HG03280 (cell line): ENCODE data around the gene AQP3.
"Not testable (repeated sequence)": the region's sequence is repeated elsewhere in the genome, so short reads cannot be mapped to it uniquely, and the experiment has no call there.

Experiments used
- ATAC-seq: cut with Tn5 transposase; IDR thresholded peaks from one replicate; pipeline ENCODE4 v1.9.1; 2021; ENCODE audit warnings: mild to moderate bottlenecking, moderate library complexity; ENCODE audit not compliant: unreplicated experiment

Gene AQP3

GRCh38 chr9:33465596-33466564 is 18.5 kb upstream of the AQP3 start:
- ATAC-seq, result no peak

DNA sequence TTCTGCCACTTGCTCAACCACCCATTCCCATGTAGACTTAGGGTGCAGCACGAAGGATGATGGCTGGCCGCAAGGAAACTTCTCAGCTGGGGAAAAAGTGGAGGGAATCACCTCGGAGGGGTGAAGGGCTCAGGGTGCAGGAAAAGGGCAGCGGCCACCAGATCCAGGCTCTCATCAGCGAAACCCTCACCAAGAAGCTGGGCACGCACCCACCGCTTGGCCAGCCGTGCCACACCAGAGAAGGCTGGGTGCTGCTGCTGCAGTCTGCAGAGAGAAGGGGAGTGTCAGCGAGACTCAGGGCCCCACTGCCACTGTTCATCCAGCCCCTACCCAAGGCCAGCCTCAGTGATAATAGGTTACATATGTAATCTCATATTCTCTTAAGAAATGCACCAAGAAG is 17.7 kb upstream of the AQP3 start:
- no peak for ATAC-seq

DNA sequence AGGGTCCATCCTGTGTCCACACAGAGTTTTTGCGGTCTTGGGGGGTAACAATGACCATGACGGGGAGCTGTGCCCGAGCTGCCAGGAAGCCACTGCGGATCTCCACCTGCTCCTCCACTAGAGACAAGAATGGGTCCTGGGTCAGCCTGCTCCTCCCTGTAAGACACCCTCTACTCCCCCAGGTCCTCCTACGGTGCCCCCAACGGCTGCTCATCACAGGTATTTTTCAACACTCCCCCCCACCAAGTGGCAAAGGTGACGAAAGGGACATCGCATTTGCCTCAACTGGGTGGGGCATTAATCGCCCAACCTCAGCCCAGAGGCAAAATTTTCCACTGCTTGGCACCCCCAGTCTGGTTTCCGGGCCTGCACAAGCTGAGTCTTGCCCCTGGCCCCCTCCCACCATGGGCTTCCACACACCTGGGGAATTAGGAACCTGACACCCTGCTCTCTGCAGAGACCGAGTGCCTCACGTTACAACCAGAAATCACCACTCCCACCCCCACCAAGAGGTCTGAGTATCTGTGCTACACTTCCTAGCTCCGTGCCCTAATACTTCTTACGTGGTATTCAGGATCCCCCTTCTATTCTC is 16.7 kb upstream of the AQP3 start:
- no peak for ATAC-seq

DNA sequence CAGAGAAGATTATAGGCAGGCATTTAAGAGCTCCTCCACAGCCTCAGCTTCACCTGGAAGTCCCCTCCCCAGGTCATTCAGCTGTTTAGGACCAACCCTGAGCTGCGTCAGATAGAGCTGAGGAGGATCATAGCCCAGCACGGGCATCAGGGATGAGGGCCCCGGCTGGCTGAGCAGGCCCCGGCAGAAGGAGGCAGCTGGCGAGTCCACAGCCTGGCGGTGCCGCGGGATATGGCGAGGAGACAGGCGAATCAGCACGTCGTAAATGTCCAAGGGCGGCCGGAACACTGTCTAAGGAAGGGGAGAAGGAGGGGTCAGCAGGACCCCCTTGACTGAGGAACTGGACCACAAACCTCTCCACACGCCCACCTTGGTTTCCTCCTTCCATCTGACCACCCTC is 15.8 kb upstream of the AQP3 start:
- no peak for ATAC-seq

- no peak for ATAC-seq
Measured at GRCh38 chr9:33461492-33461891, 14.1 kb upstream of the AQP3 start.

GRCh38 chr9:33460854-33461253 is 13.5 kb upstream of the AQP3 start:
- ATAC-seq, result no peak

- ATAC-seq, result no peak
Measured at GRCh38 chr9:33459115-33459514, 11.7 kb upstream of the AQP3 start.

DNA sequence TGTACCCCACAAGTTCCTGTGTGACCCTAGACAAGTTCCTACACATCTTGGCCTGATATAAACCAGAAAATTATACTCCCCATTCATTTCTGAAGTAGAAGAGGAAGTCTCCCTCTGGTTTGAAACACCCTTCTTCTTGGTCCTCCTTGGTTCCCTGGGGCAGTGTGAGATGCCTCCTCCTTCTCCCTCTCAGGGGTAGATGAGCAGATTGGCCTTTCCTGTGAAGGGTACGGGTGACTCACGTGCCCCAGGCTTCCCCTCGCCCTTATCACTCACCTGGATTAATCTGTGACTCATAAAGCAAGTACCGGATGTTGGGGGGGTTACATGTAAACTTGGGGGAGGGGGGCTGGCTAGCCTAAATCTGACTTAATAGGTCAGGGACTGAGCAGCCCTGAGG is 11.1 kb upstream of the AQP3 start:
- no peak for ATAC-seq

DNA sequence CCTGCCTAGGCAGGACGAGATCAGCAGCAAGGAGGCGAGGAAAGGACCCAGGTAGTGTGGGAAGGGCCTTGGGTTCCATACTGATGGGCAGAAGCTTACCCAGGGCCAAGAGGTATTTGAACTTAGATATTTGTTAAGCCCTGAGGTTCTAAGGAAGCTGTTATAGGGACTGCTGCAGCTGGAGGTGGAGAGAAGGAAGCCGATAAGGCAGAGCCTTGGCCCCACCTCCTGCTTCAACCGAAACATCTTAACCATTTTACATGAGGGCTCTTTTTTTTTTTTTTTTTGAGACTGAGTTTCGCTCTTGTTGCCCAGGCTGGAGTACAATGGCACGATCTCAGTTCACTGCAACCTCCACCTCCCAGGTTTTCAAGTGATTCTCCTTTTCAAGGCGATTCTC is 8.6 kb upstream of the AQP3 start:
- no peak for ATAC-seq

- not testable (repeated sequence) for ATAC-seq
Measured at GRCh38 chr9:33455456-33455855, 8.1 kb upstream of the AQP3 start.

DNA sequence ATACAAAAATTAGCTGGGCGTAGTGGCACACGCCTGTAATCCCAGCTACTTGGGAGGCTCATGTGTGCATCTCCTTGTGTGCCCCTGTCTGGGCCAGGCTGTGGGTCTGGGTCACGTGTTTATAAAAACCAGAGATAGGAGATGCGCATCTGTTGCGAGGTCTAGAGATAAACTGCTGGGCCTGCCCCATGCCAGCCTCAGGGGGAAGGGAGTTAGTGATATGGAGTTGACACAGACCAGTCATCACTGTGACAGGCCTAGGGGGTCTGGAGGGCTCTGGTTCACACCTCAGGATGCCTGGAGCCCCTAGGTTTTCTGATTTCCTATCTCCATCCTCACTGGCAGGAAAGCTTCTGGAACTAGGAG is 7.3 kb upstream of the AQP3 start:
- ATAC-seq, result not testable (repeated sequence)

- ATAC-seq, result peak; percentile 65
Measured at GRCh38 chr9:33453999-33454660, 6.7 kb upstream of the AQP3 start.

GRCh38 chr9:33453286-33453860 is 6.0 kb upstream of the AQP3 start:
- ATAC-seq, result no peak

DNA sequence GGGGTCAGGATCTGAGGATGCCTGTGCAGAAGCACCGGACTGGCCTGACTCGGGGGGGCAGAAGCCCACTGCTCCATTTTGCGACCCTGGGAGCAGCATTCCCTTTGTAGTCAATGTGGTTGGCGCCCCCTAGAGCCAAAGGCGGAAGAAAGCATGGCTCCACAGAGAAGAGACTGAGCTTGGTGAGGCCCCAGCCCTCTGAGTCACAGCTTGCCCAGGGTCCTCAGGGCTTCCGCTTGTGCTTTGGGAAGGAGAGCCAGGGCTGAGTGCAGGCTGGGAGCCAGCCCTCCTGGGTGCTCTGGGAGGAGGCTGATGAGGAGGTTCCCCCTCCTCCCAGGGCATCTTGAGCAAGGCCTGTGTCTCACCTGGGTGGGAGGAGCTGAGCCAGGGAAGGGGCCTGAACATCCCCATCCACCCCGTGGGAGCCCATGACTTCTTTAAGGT is 5.5 kb upstream of the AQP3 start:
- no peak for ATAC-seq

GRCh38 chr9:33450621-33451146 is 3.3 kb upstream of the AQP3 start:
- ATAC-seq, result no peak

GRCh38 chr9:33449715-33450114 is 2.3 kb upstream of the AQP3 start:
- ATAC-seq, result no peak

DNA sequence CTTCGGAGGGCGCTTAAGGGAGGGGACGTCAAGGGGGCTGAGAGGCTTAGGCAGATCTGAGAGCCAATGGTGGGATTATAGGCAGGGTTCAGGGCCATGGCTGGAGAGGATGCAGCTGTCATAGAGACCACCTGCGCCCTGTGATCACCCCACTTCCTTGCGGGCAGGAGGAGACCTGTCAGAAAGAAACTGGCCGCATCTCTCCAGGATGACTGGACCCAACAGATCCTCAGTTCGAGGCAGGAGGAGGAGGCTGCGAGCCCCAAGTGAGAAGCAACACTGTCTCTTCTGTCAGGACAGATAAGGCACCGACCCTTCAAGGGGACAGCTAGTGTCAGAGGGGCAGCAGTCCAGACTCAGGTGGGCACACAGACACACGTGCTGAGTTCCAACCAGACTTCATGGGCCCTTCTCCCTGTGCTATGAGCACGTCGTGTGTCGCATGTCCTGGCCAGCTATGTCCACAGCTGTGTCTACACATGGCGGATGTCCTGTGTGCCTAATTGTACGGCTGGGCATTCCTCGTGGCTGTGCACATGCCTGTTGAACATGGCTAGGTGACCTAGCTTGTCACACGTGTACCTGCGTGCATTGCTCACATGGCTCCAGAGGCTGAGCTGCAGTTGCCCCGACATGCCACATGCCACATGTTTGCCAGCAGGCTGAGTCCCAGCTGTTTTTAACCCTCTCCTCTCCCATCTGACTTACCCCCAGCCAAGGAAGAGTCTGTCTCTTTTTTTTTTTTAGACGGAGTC is 583 bp upstream of the AQP3 start:
- no peak for ATAC-seq

DNA sequence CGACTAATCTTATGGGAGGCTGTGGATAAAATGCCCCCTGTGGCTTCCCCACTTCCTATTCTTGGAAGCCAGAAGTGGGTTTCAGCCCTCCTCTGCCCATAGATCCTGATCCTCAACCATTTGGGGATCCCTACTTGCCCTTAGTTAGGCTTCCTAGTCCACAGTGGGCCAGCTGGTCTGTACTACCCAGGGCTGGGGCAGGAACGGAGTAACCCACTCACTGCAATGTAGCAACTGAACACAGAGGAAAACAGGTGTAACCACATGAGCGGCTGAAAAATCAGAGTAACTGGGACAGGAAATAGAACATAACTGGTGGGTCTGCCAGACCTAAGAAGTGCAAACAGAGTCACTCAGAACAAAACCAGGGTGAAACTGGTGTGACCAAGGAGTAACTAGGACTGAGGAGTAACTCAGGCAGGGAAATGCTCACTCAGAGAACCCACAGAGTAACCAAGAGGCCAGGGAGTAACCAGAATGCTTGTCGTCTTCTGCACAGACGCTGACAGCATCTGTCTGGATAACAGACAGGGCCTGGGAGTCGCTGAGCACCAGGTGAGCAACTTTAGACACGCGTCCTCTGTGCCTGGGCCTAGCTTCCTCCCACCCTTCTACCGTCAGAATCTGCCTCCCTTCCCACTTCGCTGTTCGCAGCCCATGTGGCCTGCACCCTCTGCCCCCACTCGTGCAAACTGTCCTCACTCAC is 1.0 kb downstream of the AQP3 start:
- ATAC-seq, result peak; percentile 78

- ATAC-seq, result no peak
Measured at GRCh38 chr9:33445389-33446239, 1.8 kb downstream of the AQP3 start.
